Measurements from ENCODE around the gene GPBP1.

GRCh38 chr5:57171816-57172465 is 1.9 kb upstream of the GPBP1 start:
- TF ChIP-seq CTCF (conservative IDR thresholded peaks at IDR 0.05; ENCODE audit: low read depth in 2 of 2) (no peak), POLR2AphosphoS5 (IDR thresholded peaks at IDR 0.05; ENCODE audit: low read depth) (no peak)

Data from GM23338 (cell line).